Naive B cell (primary cell): Measurements from ENCODE around the gene ADRA2B. TPM values are rescaled to one million over a fixed set of nuclear protein-coding genes. Genes with fewer than 3 reads are reported as not detected.
A peak's percentile ranks its signal among the peaks of the same experiment; 100 is the strongest.
"Not testable (repeated sequence)": the region's sequence is repeated elsewhere in the genome, so short reads cannot be mapped to it uniquely, and the experiment has no call there.

Experiments used
- ATAC-seq, 2 donors: fragments of 150-1000 bp; cut with Tn5 transposase; 2 replicates each; pipeline ENCODE4 v1.10.0; 2021; ENCODE audit warnings: low read depth in 2 of 2, mild to moderate bottlenecking in 2 of 2, moderate library complexity in 2 of 2
- DNase-seq: peaks from one replicate; pipeline ENCODE4 v3.0.0; 2022
- H3K27ac Mint-ChIP-seq, 6 donors: one replicate each; pipeline ENCODE4 v1.8.0; 2020 to 2022; ENCODE audit warnings: mild to moderate bottlenecking in 6 of 6, mixed read lengths in 6 of 6, moderate library complexity in 5 of 6, inconsistent platforms in 2 of 6
- H3K27me3 Mint-ChIP-seq, 3 donors: one replicate each; pipeline ENCODE4 v1.8.0; 2021 to 2022; ENCODE audit warnings: mixed read lengths in 3 of 3, mild to moderate bottlenecking in 1 of 3
- H3K36me3 Mint-ChIP-seq, 2 donors: one replicate each; pipeline ENCODE4 v1.8.0; 2020 to 2022; ENCODE audit warnings: mixed read lengths in 2 of 2, inconsistent platforms in 1 of 2, mild to moderate bottlenecking in 1 of 2
- H3K4me1 Mint-ChIP-seq, 3 donors: one replicate each; pipeline ENCODE4 v1.8.0; 2020 to 2022; ENCODE audit warnings: mixed read lengths in 3 of 3, inconsistent platforms in 1 of 3, mild to moderate bottlenecking in 1 of 3, moderate library complexity in 1 of 3
- H3K4me3 Mint-ChIP-seq, 8 donors: one replicate each; pipeline ENCODE4 v1.8.0; 2020 to 2022; ENCODE audit warnings: mild to moderate bottlenecking in 8 of 8, mixed read lengths in 8 of 8, moderate library complexity in 8 of 8, inconsistent platforms in 2 of 8
- H3K9me3 Mint-ChIP-seq, 7 donors: one replicate each; pipeline ENCODE4 v1.8.0; 2020 to 2022; ENCODE audit warnings: mixed read lengths in 7 of 7, mild to moderate bottlenecking in 5 of 7, inconsistent platforms in 2 of 7, moderate library complexity in 1 of 7
- polyA plus RNA-seq, 6 donors: library from polyadenylated mRNA; unstranded; fragments of 300-500 nt; fragmentation: Illumina TruSeq; gene quantifications; one replicate each; pipeline ENCODE4 v1.2.3, GENCODE V29; 2021; ENCODE audit warnings: low read depth in 6 of 6

ADRA2B gene
- polyA plus RNA-seq, 6 donors from 2014 or later = 0.15 TPM; not detected in 5

- not testable (repeated sequence) for H3K9me3 Mint-ChIP-seq, DNase-seq, H3K27me3 Mint-ChIP-seq, H3K4me1 Mint-ChIP-seq, H3K36me3 Mint-ChIP-seq, H3K27ac Mint-ChIP-seq, ATAC-seq, H3K4me3 Mint-ChIP-seq
Observed at GRCh38 chr2:96064047-96064675, 52.2 kb downstream of the ADRA2B start.

DNA sequence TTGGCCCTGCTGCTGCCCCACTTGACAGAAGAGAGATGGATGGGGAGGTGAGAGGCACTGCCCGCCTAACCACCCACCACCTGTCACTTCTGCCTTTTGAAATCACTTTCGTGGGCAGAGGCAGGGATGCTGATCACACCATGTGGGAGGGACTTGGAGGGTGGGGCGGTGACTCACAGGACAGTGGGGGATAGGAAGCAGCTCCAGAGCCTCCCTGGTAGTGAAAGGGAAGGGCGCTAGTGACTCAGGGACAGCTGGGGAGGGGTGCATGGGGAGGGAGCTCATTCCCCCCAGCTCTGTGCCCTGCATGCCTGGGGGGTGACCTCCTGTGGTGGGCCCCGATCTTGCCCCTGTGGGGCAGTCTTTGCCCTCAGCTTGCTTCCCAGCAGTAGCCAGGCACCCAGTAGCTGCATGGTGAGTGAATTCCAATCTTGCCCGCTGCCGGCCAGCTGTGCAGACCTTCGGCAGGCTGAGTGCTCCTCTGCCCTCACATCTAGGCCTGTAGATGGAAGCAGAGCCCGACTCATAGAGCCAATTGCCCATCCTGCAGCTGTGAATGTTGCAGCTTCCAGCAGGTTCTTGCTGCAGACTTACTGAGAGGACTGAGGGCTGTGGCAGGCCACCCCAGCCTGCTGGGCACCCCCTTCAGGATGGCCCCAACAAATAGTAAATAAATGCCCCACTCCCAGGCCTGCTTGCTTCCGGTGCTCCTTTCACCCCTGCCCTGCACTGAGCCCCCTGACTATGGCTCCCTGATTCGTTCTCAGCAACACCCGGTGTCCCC lies 53.1 kb downstream of the ADRA2B start:
- H3K27me3 Mint-ChIP-seq, H3K4me1 Mint-ChIP-seq, H3K9me3 Mint-ChIP-seq, H3K36me3 Mint-ChIP-seq, H3K4me3 Mint-ChIP-seq, H3K27ac Mint-ChIP-seq, DNase-seq: not testable (repeated sequence)
- peak; percentile 57 to 65 for ATAC-seq

Other genes with a start within 250 kb of the ADRA2B start
- 10 to 100 TPM in 5 of 6 donors, 1 to 10 TPM in 1; 4.7 to 30.1 (median 15.4) TPM for gene ANKRD36C, start 124.7 kb downstream of the ADRA2B start, polyA plus RNA-seq
- gene GPAT2, start 81.7 kb downstream of the ADRA2B start, polyA plus RNA-seq = 10 to 100 TPM in 1 of 6 donors, 1 to 10 TPM in 5; 1.2 to 28.4 (median 2.1) TPM
- gene ASTL, start 21.9 kb upstream of the ADRA2B start, polyA plus RNA-seq = not detected
- 100 to 1,000 TPM in 2 of 6 donors, 10 to 100 TPM in 4; 56.3 to 220 (median 95.9) TPM for gene DUSP2, start 28.9 kb upstream of the ADRA2B start, polyA plus RNA-seq
- gene STARD7, start 92.3 kb upstream of the ADRA2B start, polyA plus RNA-seq = 100 to 1,000 TPM; 219 to 401 (median 239) TPM
- gene TMEM127, start 149.4 kb upstream of the ADRA2B start, polyA plus RNA-seq = 10 to 100 TPM; 37.8 to 52.0 (median 40.1) TPM
- gene CIAO1, start 149.7 kb upstream of the ADRA2B start, polyA plus RNA-seq = 100 to 1,000 TPM in 1 of 6 donors, 10 to 100 TPM in 5; 57.8 to 101 (median 92.2) TPM
- gene SNRNP200, start 189.0 kb upstream of the ADRA2B start, polyA plus RNA-seq = 10 to 100 TPM; 61.7 to 95.9 (median 71.2) TPM
- gene ITPRIPL1, start 208.7 kb upstream of the ADRA2B start, polyA plus RNA-seq = 1 to 10 TPM in 5 of 6 donors, under 1 TPM in 1; 0.78 to 3.9 (median 1.5) TPM
- under 1 TPM in 1 of 6 donors, not detected in 5; 0.45 TPM for gene NCAPH, start 219.2 kb upstream of the ADRA2B start, polyA plus RNA-seq